Stimulated activated effector memory CD8-positive, alpha-beta T cell treated with anti-CD3 and anti-CD28 coated beads, Interleukin-12 subunit alpha, Interleukin-12 subunit beta, amount 100 ng/mL, for 72 hours (primary cell): ENCODE measurements around the gene IQCC.
"Not testable (repeated sequence)": the region's sequence is repeated elsewhere in the genome, so short reads cannot be mapped to it uniquely, and the experiment has no call there.

Source experiments
- ATAC-seq: fragments of 150-1000 bp; cut with Tn5 transposase; 2 replicates; pipeline ENCODE4 v1.10.0; 2021
- DNase-seq, 2 donors: peaks; one replicate each; pipeline ENCODE4 v3.0.0; 2021 to 2022; ENCODE audit warnings: low spot score in 2 of 2
- H3K27ac Mint-ChIP-seq: one replicate; pipeline ENCODE4 v1.8.0; 2022; ENCODE audit warnings: mild to moderate bottlenecking, mixed read lengths
- H3K36me3 Mint-ChIP-seq: one replicate; pipeline ENCODE4 v1.8.0; 2022; ENCODE audit warnings: mild to moderate bottlenecking, mixed read lengths
- H3K4me1 Mint-ChIP-seq: one replicate; pipeline ENCODE4 v1.8.0; 2022; ENCODE audit warnings: mixed read lengths
- H3K4me3 Mint-ChIP-seq: one replicate; pipeline ENCODE4 v1.8.0; 2022; ENCODE audit warnings: mild to moderate bottlenecking, mixed read lengths
- H3K9me3 Mint-ChIP-seq: one replicate; pipeline ENCODE4 v1.8.0; 2022; ENCODE audit warnings: mixed read lengths

The IQCC gene

DNA sequence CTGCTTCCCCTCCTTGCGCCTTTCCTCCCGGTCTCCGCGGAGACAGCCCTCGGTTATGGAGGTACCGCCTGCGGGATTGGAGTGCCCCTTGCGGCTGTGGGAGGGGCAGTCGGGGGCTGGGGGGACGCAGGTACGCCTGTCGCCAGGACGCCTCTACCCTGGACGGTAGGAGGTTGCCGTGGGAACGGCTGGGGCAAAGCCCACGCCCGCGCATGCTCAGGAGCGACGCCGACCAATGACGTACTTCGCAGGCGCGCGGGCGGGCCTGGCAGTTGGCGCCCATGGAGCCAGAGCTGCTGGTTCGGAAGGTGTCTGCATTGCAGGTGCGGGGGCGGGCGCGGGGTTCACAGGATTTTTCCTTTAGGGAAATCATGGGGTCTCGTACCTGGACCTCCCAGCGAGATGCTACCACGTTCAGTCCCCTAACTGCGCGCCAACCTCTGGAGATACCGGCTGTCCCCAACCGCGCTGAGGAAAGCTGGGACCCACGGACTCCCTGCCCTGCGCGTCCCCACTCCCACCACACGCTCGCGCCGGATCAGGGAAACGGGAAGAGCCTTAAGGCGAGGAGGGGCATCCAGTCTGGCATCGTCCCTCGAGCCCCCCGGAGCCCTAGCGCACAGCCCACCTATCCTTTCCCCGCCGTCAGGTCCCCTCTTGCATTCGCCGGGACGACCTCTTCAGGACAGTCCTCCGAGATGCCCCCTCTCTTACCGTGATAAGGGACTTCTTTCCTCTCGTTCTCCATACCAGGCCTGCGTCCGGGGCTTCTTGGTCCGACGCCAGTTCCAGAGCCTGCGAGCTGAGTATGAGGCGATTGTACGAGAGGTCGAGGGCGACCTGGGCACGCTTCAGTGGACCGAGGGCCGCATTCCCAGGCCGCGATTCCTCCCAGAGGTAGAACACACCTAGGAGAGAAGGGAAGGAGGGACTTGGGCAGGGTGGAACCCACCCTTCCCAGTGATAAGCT is at the start of gene IQCC:
TSS of gene IQCC (plus strand) at position 271 of the 970 bp plus-strand sequence. CDS start at position 282, 11 bp downstream.
- Mint-ChIP-seq H3K4me3 (peak within 1 kb of the TSS; percentile 89), H3K36me3 (peaks cover 26% of the 10 kb centered on the region), H3K27ac (peak within 1 kb of the TSS; percentile 94), H3K4me1 (peaks cover 45% of the 10 kb centered on the region), H3K9me3 (no peaks in the 10 kb centered on the region)
- peak; percentile 78 to 90 for DNase-seq
- peak; percentile 84 for ATAC-seq

DNA sequence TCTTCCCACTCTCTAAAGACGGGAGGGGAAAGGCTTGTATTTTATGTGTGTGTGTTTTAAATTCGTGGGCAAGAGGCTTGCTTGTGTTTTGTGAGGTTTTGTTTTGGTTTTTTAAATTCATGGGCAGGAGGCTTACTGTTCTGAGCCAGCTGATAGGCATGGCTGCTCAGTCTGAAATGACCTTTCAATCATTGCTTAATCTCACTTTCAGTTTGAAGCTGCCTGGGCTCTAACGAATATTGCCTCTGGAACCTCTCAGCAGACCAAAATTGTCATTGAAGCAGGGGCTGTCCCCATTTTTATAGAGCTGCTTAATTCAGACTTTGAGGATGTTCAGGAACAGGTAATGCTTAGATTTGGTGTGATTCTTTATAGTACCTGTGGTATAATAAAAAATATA is 46.3 kb upstream of the IQCC start:
- no peak overlapping the region for H3K4me3 Mint-ChIP-seq
- H3K4me1 Mint-ChIP-seq: no peaks in the 10 kb centered on the region
- ATAC-seq (no peak), DNase-seq (no peak)
- H3K9me3 Mint-ChIP-seq: no peaks in the 10 kb centered on the region
- peaks cover 96% of the 10 kb centered on the region for H3K36me3 Mint-ChIP-seq
- peak overlapping the region; percentile 2 for H3K27ac Mint-ChIP-seq

DNA sequence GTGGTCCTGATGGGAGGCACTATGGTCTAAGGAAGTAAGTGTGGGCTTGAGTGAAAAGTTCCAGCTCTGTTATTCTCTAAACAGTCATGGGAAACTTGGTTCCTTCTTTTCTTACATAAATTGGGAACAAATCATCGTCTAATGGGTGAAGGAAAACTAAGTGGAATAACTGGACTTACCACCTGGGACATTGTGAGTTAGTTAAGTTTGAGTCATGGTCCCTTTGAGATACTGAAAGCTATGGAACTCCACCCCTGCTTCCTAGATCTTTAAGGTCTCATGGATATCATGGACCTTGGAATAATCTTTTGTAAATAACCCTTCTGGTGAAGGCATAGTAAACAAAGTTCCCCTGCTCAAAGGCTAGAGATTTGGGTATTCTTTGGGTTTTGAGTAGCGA is 42.1 kb upstream of the IQCC start:
- DNase-seq: no peak
- Mint-ChIP-seq H3K4me1 (no peaks in the 10 kb centered on the region), H3K27ac (no peak overlapping the region), H3K36me3 (peaks cover 96% of the 10 kb centered on the region), H3K9me3 (no peaks in the 10 kb centered on the region), H3K4me3 (no peak overlapping the region)
- no peak for ATAC-seq

DNA sequence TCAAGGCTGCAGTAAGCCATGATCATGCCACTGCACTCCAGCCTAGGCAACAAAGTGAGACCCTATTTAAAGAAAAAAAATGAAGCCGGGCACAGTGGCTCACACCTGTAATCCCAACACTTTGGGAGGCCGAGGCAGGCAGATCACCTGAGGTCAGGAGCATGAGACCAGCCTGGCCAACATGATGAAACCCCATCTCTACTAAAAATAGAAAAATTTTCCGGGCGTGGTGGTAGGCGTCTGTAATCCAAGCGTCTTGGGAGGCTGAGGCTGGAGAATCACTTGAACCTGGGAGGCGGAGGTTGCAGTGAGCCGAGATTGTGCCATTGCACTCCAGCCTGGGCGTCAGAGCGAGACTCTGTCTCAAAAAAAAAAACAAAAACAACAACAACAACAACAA is 39.8 kb upstream of the IQCC start:
- DNase-seq, H3K27ac Mint-ChIP-seq, H3K4me1 Mint-ChIP-seq, H3K9me3 Mint-ChIP-seq, ATAC-seq, H3K4me3 Mint-ChIP-seq: not testable (repeated sequence)
- peaks cover 96% of the 10 kb centered on the region for H3K36me3 Mint-ChIP-seq

DNA sequence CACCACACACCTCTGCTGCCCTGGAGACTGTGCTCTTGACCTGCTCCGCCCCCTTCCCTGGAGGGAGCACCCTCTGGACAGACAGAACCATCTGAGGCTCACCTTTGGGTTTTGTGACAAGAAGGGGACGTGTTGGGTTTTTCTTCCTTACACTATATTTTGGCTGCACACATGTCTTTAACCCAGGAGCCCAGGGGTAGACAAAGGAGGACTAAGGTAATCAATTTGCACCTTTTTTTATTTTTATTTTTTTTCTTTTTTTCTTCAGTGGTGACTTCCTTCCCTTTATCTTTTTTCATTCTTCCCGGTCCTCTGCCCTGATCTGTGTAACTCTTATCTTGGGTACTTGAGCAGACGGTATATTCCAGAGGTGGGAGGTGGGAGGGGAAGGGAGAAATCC is 34.5 kb upstream of the IQCC start:
- H3K27ac Mint-ChIP-seq: peak overlapping the region; percentile 29
- ATAC-seq: no peak
- no peak overlapping the region for H3K4me3 Mint-ChIP-seq
- no peak for DNase-seq
- no peaks in the 10 kb centered on the region for H3K9me3 Mint-ChIP-seq
- H3K4me1 Mint-ChIP-seq: no peaks in the 10 kb centered on the region
- H3K36me3 Mint-ChIP-seq: peaks cover 84% of the 10 kb centered on the region

DNA sequence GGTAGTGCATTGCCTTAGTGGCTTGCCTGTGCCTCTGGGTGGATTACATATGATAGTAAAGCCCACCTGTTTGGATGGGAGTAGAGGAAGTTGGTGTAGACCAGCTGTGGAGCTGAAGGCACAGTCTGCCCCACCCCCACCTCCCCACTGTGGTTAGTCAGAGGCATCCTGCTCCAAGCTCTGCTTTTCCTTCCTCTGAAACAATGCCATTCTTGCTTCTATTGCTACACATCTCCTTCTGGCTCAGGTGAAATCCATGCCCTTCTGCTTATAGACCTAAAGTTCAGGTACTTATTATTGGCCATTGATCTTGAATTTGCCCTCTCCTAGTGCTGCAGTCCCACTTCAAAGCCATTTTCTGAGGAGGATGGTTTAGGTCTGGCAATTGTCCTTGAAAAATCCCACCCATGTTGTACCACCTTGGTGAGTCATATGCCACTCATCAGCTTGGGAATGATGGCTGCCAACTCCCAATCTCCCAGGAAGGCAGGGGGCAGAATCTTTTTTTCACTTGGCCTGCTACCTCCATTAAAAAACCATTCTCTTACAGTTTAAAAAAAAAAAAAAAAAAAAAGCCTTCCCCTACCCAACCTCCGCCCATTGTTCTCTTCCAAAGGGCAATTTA is 32.7 kb upstream of the IQCC start:
- no peak for ATAC-seq
- Mint-ChIP-seq H3K27ac (peak overlapping the region; percentile 74), H3K4me1 (no peaks in the 10 kb centered on the region), H3K9me3 (no peaks in the 10 kb centered on the region), H3K36me3 (peaks cover 67% of the 10 kb centered on the region), H3K4me3 (no peak overlapping the region)
- no peak for DNase-seq

DNA sequence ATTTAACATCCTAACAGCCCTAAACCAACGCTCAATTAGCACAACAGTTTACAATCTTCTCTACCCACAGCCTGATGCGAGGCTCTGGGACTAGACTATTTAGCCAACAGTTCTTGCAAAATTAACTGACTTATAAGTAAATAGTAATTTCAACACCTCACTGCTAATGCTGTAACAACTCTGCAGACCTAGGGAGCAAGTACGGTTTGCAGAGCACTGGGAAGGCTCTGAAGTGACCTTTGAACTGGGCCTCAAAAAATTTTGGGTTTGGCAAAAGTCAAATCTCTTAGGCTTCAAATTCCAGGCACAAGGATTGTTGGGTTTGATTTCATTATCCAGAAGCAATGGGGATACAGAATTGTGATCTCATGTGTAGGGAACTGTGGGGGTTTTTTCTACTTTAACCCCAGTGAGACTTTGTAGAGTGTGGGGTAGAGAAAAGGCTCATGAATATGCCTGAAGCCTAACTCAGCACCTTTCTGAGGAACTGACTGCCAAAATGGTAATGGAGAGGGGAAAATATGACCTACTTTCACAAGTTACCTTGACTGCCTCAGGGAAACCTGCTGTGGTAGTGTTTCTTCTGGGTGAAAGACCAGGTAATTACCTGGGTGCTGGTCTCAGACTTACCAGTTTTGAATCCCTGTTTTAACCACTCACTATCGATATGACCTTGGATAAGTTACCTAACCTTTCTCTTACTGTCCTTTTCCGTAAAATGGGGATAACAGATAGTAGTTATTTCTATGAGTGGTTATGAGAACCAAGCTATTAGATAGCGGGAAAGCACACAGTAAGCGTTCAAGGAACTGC is 26.9 kb upstream of the IQCC start:
- peak overlapping the region; percentile 96 for H3K4me3 Mint-ChIP-seq
- DNase-seq: no peak
- no peak for ATAC-seq
- peak overlapping the region; percentile 98 for H3K27ac Mint-ChIP-seq
- peaks cover 57% of the 10 kb centered on the region for H3K36me3 Mint-ChIP-seq
- no peaks in the 10 kb centered on the region for H3K9me3 Mint-ChIP-seq
- H3K4me1 Mint-ChIP-seq: peaks cover 40% of the 10 kb centered on the region

DNA sequence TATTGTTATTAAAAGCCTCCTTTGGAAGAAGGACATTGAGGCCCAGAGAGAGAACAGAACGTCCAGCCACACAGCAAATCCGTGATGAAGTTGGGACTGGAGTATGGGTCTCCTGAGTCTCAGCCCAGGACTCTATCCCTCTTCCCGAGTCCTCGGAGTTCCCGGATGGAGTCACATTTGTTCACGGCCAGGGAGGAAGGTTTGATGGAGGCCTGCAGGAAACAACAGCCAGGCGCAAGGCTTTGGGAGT is 26.4 kb upstream of the IQCC start:
- no peak for ATAC-seq
- peak overlapping the region; percentile 98 for H3K27ac Mint-ChIP-seq
- peaks cover 44% of the 10 kb centered on the region for H3K4me1 Mint-ChIP-seq
- H3K36me3 Mint-ChIP-seq: peaks cover 62% of the 10 kb centered on the region
- peak overlapping the region; percentile 96 for H3K4me3 Mint-ChIP-seq
- DNase-seq: no peak
- no peaks in the 10 kb centered on the region for H3K9me3 Mint-ChIP-seq

DNA sequence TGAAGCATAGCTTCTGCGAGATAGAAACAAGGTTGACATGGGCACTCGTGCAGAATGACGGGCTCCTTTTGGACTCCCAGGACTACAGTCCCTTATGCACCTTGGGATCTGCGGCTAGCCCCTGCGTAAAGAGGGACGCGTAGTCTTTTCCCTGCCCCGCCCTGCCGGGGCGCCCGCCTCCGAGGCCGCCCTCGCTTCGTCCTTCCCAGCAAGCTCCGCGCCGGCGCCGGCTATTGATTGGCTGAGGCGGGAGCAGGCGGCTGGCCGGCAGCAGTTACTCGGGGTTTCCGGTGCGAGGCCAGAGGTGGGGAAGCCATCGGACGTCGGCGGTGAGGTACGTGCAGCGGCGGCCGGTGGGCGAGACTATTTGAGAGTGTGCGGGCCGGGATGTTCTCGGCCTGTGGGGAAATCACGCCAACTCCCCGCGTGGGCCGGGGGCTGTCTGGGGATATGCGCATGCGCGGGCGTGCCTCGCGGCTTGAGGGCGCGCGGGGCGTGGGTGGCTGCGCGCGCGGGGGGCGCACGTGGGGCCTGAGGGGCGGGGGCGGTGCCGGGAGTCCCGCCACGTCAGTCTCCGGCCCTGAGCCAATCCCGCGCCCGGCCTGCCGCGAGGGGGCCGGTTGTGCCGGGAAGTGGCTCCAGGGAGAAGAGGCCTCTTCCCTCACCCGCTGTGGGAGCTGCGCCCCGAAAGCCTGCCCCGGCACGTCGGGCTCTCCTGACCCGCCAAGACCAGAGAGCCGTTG is 25.9 kb upstream of the IQCC start, which contains the start of gene TXLNA:
TSS of gene TXLNA (plus strand) at position 233 of the 743 bp plus-strand sequence. CDS start 671 bp downstream, outside the sequence.
- peak within 1 kb of the TSS; percentile 96 for H3K4me3 Mint-ChIP-seq
- ATAC-seq: peak; percentile 92
- peak; percentile 90 to 96 for DNase-seq
- peaks cover 67% of the 10 kb centered on the region for H3K36me3 Mint-ChIP-seq
- H3K9me3 Mint-ChIP-seq: no peaks in the 10 kb centered on the region
- peak within 1 kb of the TSS; percentile 98 for H3K27ac Mint-ChIP-seq
- H3K4me1 Mint-ChIP-seq: peaks cover 49% of the 10 kb centered on the region

DNA sequence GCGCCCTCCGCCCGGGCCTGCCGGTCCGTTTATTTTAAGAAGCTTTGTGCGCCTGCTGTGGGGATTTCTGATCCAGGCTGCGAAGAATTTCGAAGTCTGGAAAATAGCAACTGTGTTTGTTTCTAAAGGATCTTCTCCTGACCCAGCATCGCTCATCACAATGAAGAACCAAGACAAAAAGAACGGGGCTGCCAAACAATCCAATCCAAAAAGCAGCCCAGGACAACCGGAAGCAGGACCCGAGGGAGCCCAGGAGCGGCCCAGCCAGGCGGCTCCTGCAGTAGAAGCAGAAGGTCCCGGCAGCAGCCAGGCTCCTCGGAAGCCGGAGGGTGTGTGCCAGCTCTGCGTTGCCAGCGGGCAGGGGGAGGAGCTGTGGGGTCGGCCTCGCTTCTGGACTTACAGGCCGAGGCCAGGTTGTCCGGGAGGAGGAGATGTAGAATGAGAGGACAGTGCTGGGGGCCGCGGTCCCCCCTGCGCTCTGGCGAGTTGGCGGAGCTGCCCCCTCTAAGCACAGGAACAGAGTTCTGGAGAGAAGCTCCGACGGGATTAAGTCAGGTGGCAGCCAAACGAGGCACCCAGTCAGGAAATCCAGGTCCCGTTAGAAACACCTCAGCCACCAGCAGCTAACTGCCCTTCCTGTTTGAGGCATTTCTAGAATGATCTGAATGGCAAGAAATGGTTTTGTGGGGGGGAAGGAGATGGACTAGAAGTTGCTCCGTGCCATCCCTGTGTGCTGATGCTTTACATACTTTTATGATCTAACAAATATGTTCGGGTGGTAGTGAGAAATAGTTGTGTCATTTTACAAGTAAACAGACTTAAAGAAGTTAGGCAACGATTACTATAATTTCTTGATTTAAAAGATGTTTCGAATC is 25.0 kb upstream of the IQCC start:
- peaks cover 54% of the 10 kb centered on the region for H3K4me1 Mint-ChIP-seq
- ATAC-seq (peak; percentile 52), DNase-seq (peak; percentile 24 to 81)
- peak overlapping the region; percentile 98 for H3K27ac Mint-ChIP-seq
- peaks cover 71% of the 10 kb centered on the region for H3K36me3 Mint-ChIP-seq
- H3K4me3 Mint-ChIP-seq: peak overlapping the region; percentile 96
- H3K9me3 Mint-ChIP-seq: no peaks in the 10 kb centered on the region

DNA sequence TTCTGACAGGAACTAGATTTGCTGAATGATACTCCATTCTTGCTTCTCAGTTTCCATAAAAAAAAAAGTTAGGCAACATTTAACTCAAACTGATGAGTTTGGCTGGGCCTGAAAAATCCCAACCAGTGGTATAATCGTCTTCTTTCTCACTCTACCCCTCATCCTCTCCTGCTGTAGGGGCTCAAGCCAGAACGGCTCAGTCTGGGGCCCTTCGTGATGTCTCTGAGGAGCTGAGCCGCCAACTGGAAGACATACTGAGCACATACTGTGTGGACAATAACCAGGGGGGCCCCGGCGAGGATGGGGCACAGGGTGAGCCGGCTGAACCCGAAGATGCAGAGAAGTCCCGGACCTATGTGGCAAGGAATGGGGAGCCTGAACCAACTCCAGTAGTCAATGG is 24.4 kb upstream of the IQCC start:
- Mint-ChIP-seq H3K27ac (peak overlapping the region; percentile 98), H3K4me1 (peaks cover 58% of the 10 kb centered on the region), H3K36me3 (peaks cover 72% of the 10 kb centered on the region), H3K9me3 (no peaks in the 10 kb centered on the region), H3K4me3 (peak overlapping the region; percentile 96)
- no peak for DNase-seq
- no peak for ATAC-seq

DNA sequence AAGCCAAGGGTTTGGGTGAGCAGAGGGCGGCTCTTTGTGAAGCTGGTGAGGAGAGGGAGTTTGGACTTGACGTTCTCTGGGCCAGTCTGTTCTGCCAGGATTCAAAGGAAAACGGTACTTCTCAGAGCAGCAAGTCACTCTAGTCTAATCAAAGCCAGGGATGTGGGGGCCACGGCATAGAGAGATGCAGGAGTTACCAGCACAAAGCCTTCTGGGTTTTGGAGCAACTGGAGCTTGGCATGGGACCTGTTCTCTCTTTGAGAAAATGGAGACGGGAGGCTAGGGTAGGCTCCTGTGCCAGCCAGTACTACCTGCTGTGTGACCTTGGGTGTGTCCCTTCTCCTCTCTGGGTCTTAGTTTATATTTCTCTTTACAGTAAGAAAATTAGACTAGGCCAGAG is 23.9 kb upstream of the IQCC start:
- Mint-ChIP-seq H3K9me3 (no peaks in the 10 kb centered on the region), H3K27ac (peak overlapping the region; percentile 98), H3K4me1 (peaks cover 63% of the 10 kb centered on the region), H3K4me3 (peak overlapping the region; percentile 96), H3K36me3 (peaks cover 77% of the 10 kb centered on the region)
- DNase-seq (no peak), ATAC-seq (no peak)

DNA sequence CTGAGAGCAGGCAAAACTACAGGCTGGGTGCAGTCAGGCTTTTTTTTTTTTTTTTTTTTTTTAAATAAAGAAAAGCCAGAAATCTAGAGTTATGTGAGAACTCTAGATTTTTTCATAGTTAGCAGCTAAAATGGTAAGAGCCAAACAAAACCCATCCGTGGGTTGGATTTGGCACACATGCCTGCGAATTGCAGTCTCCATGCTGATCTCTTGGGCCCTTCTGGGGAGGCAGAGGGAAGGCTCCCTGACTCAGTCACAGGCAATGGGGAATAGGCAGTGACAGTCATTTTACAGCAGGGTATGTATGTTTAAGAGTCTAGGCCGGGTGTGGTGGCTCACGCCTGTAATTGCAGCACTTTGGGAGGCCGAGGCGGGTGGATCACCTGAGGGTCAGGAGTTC is 23.4 kb upstream of the IQCC start:
- peak overlapping the region; percentile 96 for H3K4me3 Mint-ChIP-seq
- ATAC-seq (no peak), DNase-seq (no peak)
- peaks cover 66% of the 10 kb centered on the region for H3K4me1 Mint-ChIP-seq
- H3K27ac Mint-ChIP-seq: peak overlapping the region; percentile 10
- H3K9me3 Mint-ChIP-seq: no peaks in the 10 kb centered on the region
- peaks cover 82% of the 10 kb centered on the region for H3K36me3 Mint-ChIP-seq

DNA sequence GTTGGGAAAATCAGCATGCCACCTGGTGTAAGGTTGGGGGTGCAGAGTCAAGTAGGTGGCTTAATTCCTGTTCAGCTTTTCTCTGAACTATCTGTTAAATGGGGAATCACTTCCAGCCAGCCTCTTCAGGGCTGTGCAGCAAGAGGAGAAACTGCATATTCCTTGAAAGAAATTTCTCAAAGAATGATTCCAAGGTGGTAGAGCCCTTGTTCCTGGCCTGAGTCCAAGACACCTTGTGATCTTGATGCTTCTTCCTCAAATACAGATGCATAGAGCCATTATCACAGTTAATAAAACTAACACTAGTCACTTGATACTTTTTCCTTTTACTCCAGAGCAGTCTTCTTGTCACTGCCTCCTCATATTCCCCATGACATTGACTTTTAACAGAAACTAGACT is 20.8 kb upstream of the IQCC start:
- Mint-ChIP-seq H3K4me1 (peaks cover 64% of the 10 kb centered on the region), H3K9me3 (no peaks in the 10 kb centered on the region), H3K36me3 (peaks cover 100% of the 10 kb centered on the region), H3K27ac (peak overlapping the region; percentile 44), H3K4me3 (peak overlapping the region; percentile 28)
- ATAC-seq: no peak
- no peak for DNase-seq
